B cell (primary cell): ENCODE results near the gene RASSF4. TPM values are rescaled to one million over a fixed set of nuclear protein-coding genes. Genes with fewer than 3 reads are reported as not detected.

Experiments
- ATAC-seq: fragments of 200-7000 bp; cut with Tn5 transposase; one replicate; pipeline ENCODE4 v1.10.0; 2021; ENCODE audit warnings: low read depth, mild to moderate bottlenecking, moderate number of reproducible peaks, moderate library complexity
- CTCF ChIA-PET: fragments of 350-600 bp; sonication (Branson Sonifier 250); formaldehyde crosslinking; loops from one replicate; lab custom pipeline; 2021; ENCODE audit warnings: antibody characterized with exemption, inconsistent platforms; lab: Charles Lee
- POLR2A ChIA-PET: fragments of 350-600 bp; sonication (Branson Sonifier 250); formaldehyde crosslinking; loops from one replicate; lab custom pipeline; 2021; ENCODE audit warnings: antibody characterized with exemption; lab: Charles Lee
- DNase-seq: peaks from one replicate; pipeline ENCODE4 v3.0.0; 2013
- H2AFZ ChIP-seq: 2 replicates; pipeline ENCODE4 v1.6.1; 2012; ENCODE audit warnings: mild to moderate bottlenecking, low read depth, low read length; ENCODE audit not compliant: insufficient read depth, poor library complexity, severe bottlenecking
- H3K27ac ChIP-seq, 2 donors: 1 replicate in 1 of 2; 2 replicates in 1 of 2; pipeline ENCODE4 v1.5.1; 2012 to 2013; ENCODE audit warnings: low read length in 2 of 2, mild to moderate bottlenecking in 2 of 2, moderate library complexity in 1 of 2
- H3K27me3 ChIP-seq, 4 experiments: fragments of 200-600 bp in 1 of 4; sonication (generic) in 1 of 4; replicated peaks in 1 of 4; 1 replicate in 2 of 4; 2 replicates in 2 of 4; pipeline versions ENCODE4 v1.6.1 to v1.7.0; 2013 to 2016; ENCODE audit warnings: low read length in 3 of 4, mild to moderate bottlenecking in 2 of 4, mixed read lengths in 1 of 4, moderate library complexity in 1 of 4; ENCODE audit not compliant: insufficient read depth in 4 of 4, control insufficient read depth in 3 of 4; ENCODE audit errors: control extremely low read depth in 1 of 4
- H3K36me3 ChIP-seq, 2 experiments: replicated peaks in 1 of 2; 1 replicate in 1 of 2; 2 replicates in 1 of 2; pipeline versions ENCODE4 v1.6.1 to v1.7.1; 2013; ENCODE audit warnings: low read length in 1 of 2; ENCODE audit not compliant: insufficient read depth in 2 of 2, control insufficient read depth in 1 of 2; ENCODE audit errors: control extremely low read depth in 1 of 2, extremely low read depth in 1 of 2
- H3K4me1 ChIP-seq, 2 donors: fragments of 200-600 bp in 1 of 2; sonication (generic) in 1 of 2; 1 replicate in 1 of 2; 2 replicates in 1 of 2; pipeline versions ENCODE4 v1.5.1 to v1.6.1; 2013 to 2017; ENCODE audit warnings: low read length in 2 of 2; ENCODE audit not compliant: control insufficient read depth in 2 of 2, insufficient read depth in 2 of 2
- H3K4me2 ChIP-seq: replicated peaks from 2 replicates; pipeline ENCODE3; 2012; ENCODE audit warnings: mild to moderate bottlenecking, low read depth, low read length; ENCODE audit not compliant: poor library complexity, severe bottlenecking
- H3K4me3 ChIP-seq, 5 experiments: fragments of 200-600 bp in 1 of 5; sonication (generic) in 1 of 5; 1 replicate in 3 of 5; 2 replicates in 2 of 5; pipeline versions ENCODE4 v1.5.1 to v1.7.0; 2011 to 2016; ENCODE audit warnings: low read length in 4 of 5, mild to moderate bottlenecking in 4 of 5, low read depth in 2 of 5, control low read depth in 1 of 5, moderate library complexity in 1 of 5; ENCODE audit not compliant: insufficient read depth in 1 of 5; ENCODE audit errors: control extremely low read depth in 1 of 5, extremely low read depth in 1 of 5
- H3K79me2 ChIP-seq: fragments of 200-600 bp; sonication (generic); one replicate; pipeline ENCODE4 v1.6.0; 2016; ENCODE audit warnings: low read length; ENCODE audit not compliant: control insufficient read depth, insufficient read depth
- H3K9ac ChIP-seq: fragments of 200-600 bp; sonication (generic); 2 replicates; pipeline ENCODE4 v1.6.1; 2017; ENCODE audit warnings: mild to moderate bottlenecking, low read length, moderate library complexity
- H3K9me3 ChIP-seq, 3 donors: one replicate each; pipeline versions ENCODE4 v1.6.1 to v1.7.1; 2013; ENCODE audit warnings: low read length in 2 of 3; ENCODE audit not compliant: control insufficient read depth in 2 of 3, insufficient read depth in 1 of 3; ENCODE audit errors: control extremely low read depth in 1 of 3
- H4K20me1 ChIP-seq: 2 replicates; pipeline ENCODE4 v1.6.0; 2012; ENCODE audit warnings: mild to moderate bottlenecking, low read length; ENCODE audit not compliant: insufficient read depth, control insufficient read depth, poor library complexity, severe bottlenecking
- H3K27ac Mint-ChIP-seq: one replicate; pipeline ENCODE4 v1.8.0; 2021; ENCODE audit warnings: mixed read lengths
- H3K27me3 Mint-ChIP-seq: one replicate; pipeline ENCODE4 v1.8.0; 2021; ENCODE audit warnings: mixed read lengths
- H3K4me1 Mint-ChIP-seq: one replicate; pipeline ENCODE4 v1.8.0; 2021; ENCODE audit warnings: mixed read lengths
- H3K4me3 Mint-ChIP-seq: one replicate; pipeline ENCODE4 v1.8.0; 2021; ENCODE audit warnings: mixed read lengths
- H3K9me3 Mint-ChIP-seq: one replicate; pipeline ENCODE4 v1.8.0; 2022; ENCODE audit warnings: mixed read lengths; ENCODE audit not compliant: insufficient read depth
- EZH2 ChIP-seq: IDR thresholded peaks from 2 replicates; pipeline ENCODE4 v1.6.1; 2012; ENCODE audit warnings: borderline replicate concordance, low read depth, mild to moderate bottlenecking, moderate library complexity, low read length; ENCODE audit not compliant: insufficient read depth, poor library complexity, severe bottlenecking
- WGBS: methylation state at CpG from one replicate; pipeline ENCODE4 v1.1.5; 2013; ENCODE audit warnings: missing lambda C conversion rate; ENCODE audit not compliant: insufficient coverage; 5-methylcytosine and 5-hydroxymethylcytosine counted together
- intact Hi-C: fragments of 100-400 bp; cut with micrococcal nuclease; formaldehyde crosslinking; loops from one replicate; pipeline ENCODE4 v1.10.0; 2022
- polyA plus RNA-seq: library from polyadenylated mRNA; depleted of rRNA; stranded (reverse); fragments of >200 nt; gene quantifications from 2 replicates; pipeline ENCODE4 v1.2.3, GENCODE V29; 2012
- total RNA-seq, 2 donors: library from RNA; stranded (reverse); fragments of 120-200 nt in 1 of 2; gene quantifications; 1 replicate in 1 of 2; 2 replicates in 1 of 2; pipeline versions ENCODE4 v1.2.3 to v1.2.4, GENCODE V29; 2013 to 2022
- TF ChIP-seq, protein P1 (sequence below): fragments of 200-600 bp; IDR thresholded peaks from one replicate; pipeline ENCODE4 v1.8.0; 2022; ENCODE audit warnings: antibody characterized with exemption, mild to moderate bottlenecking

The RASSF4 gene
- total and polyA plus RNA-seq, 2 donors (not counting 1 experiment from before 2014, with no cell fraction given), result 1.9 to 2.6 TPM

DNA sequence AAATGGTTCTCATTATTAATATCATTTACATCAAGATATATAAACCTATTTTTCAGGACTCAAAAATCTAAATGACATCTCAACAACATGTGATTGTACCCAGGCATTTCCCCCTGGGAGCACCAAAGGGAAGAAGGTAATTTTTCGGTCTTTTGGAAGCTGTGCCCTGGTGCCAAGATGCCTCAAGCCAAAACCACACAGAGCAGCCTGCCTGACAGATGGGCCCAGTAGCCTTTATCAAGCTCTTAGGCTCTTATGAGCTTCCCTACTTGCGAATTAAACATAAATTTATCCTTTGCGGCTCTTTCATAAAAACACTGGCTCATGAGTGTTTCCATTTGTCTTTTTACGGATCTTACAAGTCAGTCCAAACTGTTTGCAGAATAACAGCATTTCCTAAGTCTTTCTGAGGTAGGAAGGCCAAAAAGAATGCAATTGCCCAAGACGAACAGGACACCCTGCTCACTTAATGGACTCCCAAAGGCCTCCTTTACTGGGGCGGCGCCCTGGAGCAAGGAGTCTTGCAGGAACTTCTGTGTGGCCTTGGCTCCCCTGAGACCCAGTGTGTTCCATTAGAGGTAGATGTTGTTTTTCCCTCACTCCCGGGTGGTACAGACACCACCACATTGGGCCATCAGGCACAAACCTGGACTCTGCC, 4.1 kb upstream of the RASSF4 start:
- ChIA-PET CTCF (interaction anchor here (1.0 kb wide), 1 partner anchor 21 kb away, joined by 3 read pairs; no protein-coding TSS in a partner anchor), POLR2A (no interaction called here)
- no peak for TF ChIP-seq EZH2
- TF ChIP-seq, protein P1, sequence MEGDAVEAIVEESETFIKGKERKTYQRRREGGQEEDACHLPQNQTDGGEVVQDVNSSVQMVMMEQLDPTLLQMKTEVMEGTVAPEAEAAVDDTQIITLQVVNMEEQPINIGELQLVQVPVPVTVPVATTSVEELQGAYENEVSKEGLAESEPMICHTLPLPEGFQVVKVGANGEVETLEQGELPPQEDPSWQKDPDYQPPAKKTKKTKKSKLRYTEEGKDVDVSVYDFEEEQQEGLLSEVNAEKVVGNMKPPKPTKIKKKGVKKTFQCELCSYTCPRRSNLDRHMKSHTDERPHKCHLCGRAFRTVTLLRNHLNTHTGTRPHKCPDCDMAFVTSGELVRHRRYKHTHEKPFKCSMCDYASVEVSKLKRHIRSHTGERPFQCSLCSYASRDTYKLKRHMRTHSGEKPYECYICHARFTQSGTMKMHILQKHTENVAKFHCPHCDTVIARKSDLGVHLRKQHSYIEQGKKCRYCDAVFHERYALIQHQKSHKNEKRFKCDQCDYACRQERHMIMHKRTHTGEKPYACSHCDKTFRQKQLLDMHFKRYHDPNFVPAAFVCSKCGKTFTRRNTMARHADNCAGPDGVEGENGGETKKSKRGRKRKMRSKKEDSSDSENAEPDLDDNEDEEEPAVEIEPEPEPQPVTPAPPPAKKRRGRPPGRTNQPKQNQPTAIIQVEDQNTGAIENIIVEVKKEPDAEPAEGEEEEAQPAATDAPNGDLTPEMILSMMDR, result no peak
- Mint-ChIP-seq H3K27ac (no peak overlapping the region), H3K27me3 (no peaks in the 10 kb centered on the region), H3K4me3 (no peak overlapping the region), H3K9me3 (no peaks in the 10 kb centered on the region), H3K4me1 (peaks cover 24% of the 10 kb centered on the region)
- H3K27me3 ChIP-seq, result no peaks in the 10 kb centered on the region
- peaks cover 23% of the 10 kb centered on the region for H3K79me2 ChIP-seq
- intact Hi-C loops, result no loop called here
- no peak for DNase-seq
- H3K36me3 ChIP-seq, result peaks cover 0 to 3% of the 10 kb centered on the region in 2 experiments
- no peak overlapping the region for H3K27ac ChIP-seq
- WGBS, result 81% methylated on average over 4 of the region's 8 CpGs
- H4K20me1 ChIP-seq, result no peaks in the 10 kb centered on the region
- no peak overlapping the region for H3K4me3 ChIP-seq
- no peak for ATAC-seq
- no peak overlapping the region for H3K4me2 ChIP-seq
- no peak overlapping the region for H2AFZ ChIP-seq
- no peaks in the 10 kb centered on the region for H3K9me3 ChIP-seq
- H3K4me1 ChIP-seq, result peaks cover 16 to 22% of the 10 kb centered on the region in 2 donors
- H3K9ac ChIP-seq, result no peak overlapping the region

DNA sequence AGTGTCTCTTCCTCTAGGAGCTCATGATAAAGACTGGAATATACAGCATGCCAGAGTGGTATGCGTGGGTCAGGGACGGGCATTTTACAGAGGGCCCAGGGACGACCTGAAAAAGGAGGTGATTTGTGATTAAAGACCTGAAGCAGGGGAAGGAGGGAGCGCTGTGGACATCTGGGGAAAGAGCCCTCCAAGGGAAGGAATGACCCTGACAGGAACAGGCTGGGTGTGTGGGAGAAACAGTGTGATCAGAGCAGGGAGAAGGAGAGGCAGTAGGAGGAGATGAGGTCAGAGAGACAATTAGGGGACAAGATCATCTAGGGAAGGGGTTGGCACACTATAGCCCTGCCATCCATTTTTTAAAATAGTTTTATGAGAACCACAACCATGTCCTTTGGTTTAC, 3.4 kb upstream of the RASSF4 start:
- H3K9ac ChIP-seq, result no peak overlapping the region
- H2AFZ ChIP-seq, result no peak overlapping the region
- no peak for DNase-seq
- intact Hi-C loops, result no loop called here
- H3K79me2 ChIP-seq, result peaks cover 23% of the 10 kb centered on the region
- no peak overlapping the region for H3K27ac ChIP-seq
- peaks cover 0 to under 1% (median 0%) of the 10 kb centered on the region in 4 experiments for H3K27me3 ChIP-seq
- H3K4me3 Mint-ChIP-seq, result no peak overlapping the region
- H3K4me1 ChIP-seq, result peaks cover 16 to 26% of the 10 kb centered on the region in 2 donors
- no peak overlapping the region for H3K4me2 ChIP-seq
- no peak overlapping the region for H3K4me3 ChIP-seq
- TF ChIP-seq EZH2, result no peak
- TF ChIP-seq, protein P1, result no peak
- no peak for ATAC-seq
- H3K9me3 Mint-ChIP-seq, result no peaks in the 10 kb centered on the region
- POLR2A ChIA-PET, result no interaction called here
- H3K27ac Mint-ChIP-seq, result no peak overlapping the region
- H3K36me3 ChIP-seq, result peaks cover 0 to 3% of the 10 kb centered on the region in 2 experiments
- no peaks in the 10 kb centered on the region for H3K9me3 ChIP-seq
- no peaks in the 10 kb centered on the region for H4K20me1 ChIP-seq
- WGBS, result 97% methylated on average over 4 of the region's 4 CpGs
- CTCF ChIA-PET, result interaction anchor here (1.0 kb wide), 1 partner anchor 20 kb away, joined by 3 read pairs; no protein-coding TSS in a partner anchor
- H3K4me1 Mint-ChIP-seq, result peaks cover 26% of the 10 kb centered on the region
- no peaks in the 10 kb centered on the region for H3K27me3 Mint-ChIP-seq
